GM21423 (cell line): Measurements from ENCODE around the gene AMDHD2.

ENCODE experiments used
- ATAC-seq: cut with Tn5 transposase; IDR thresholded peaks from one replicate; pipeline ENCODE4 v1.9.1; 2021; ENCODE audit warnings: mild to moderate bottlenecking, moderate library complexity; ENCODE audit not compliant: unreplicated experiment

AMDHD2 gene

DNA sequence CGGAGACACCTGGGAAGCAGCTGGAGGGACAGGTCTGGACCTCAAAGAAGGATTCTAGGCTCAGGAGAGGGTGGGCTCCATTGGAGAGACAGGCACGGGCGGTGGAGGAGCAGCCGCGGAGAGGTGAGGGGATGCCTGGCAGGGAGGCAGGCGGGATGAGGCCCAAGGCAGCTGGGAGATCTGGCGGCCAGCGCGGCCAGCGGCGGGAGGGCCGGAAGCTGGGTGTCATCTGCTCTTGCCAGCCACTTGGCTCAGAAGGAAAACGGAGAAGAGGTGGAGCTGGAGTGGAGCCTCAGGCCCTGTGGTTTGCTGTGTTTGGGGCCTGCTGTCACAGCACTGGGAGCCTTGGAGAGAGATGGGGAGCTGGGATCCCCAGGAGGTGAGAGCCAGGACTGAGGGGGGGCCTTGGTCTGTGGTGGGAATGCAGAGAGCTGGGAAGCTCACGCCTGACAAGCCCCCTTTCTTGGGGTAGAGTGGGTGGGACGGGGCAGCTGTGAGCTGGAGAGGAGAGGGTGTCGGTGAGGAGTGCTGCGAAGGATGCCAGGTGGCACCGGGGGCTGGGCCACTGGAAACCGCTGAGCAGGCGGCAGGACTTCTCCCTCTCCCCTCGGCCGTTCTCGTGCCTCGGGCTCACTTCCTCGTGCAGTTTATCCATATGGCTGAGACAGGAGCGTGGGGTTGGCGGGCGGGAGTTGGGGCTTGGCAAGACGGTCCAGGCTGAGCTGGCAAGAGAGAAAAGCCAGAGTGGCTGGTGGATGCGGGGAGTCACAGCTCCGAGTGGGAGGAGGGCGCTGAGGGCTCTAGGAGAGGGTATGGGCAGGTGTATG, 37.2 kb upstream of the AMDHD2 start:
- no peak for ATAC-seq

DNA sequence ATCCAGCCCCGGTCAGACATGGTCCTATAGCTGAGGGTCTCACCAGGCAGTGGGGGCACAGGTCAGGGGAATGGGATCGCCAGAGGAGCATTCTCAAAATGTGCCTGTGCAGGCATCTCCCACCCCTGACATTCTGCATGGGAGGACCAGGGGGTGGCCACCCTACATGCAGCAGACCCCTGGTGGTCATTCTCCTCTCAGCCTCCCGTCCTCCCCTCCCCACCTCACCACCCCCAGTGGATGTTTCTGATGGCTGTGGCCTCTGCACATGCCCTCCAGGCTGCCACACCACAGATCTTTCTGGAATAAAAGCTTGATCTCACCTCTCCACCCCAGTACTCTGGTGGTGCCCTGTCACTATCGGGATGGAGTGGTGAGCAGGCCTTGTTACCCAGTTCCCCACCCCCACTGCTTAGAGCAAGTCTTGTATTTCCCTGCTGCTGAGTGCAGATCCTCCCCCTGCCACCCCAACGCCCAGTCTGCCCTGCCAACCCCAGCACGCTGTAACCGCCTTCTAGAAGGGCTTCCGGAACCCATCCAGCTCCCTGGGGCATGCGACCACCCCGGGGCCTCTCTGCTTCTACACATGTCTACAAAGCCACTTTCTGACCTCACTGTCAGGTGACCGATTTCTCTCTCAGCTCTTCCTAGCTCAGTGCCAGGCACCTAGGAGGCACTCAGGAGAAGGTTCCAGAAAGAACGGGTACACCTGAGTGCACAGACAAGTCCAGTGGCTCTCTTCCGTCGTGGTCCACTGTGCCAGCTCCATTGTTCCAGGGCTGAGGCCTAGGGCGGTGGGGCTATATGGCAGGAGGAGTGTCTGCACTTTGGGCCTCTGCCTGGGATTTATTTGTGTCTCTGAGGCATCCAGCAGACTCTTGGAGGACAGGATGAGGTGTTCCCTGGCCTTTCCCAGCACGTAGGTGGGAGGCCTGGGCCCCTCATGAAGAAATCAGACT, 36.0 kb upstream of the AMDHD2 start:
- ATAC-seq, result no peak

DNA sequence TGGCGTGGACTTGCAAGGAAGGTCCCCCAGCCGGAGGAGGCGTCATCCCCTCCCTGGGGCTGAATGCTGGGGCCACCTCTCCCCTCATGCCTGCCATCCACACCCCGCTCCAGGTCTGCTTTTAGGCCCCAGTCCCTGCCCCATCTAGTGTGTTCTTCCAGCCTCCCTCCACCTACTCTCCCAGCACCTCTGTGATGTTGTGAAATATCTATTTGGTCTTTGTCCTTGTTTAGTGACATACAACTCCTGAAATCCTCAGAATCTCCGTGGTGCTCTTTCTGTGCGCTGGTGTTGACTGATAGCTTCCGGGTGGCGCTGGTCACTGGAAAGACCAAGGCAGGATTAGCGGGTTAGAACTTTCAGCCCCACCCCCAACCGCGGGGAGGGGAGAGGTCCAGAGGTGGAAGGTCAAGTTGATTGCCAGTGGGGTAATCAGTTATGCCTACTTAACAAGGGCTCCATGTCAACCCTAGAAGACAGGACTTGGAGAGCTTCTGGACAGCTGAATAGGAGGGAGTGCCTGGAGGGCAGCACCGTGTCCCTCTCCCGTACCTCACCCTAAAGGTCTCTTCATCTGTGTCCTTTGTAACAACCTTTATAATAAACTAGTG, 35.2 kb upstream of the AMDHD2 start:
- ATAC-seq, result no peak

DNA sequence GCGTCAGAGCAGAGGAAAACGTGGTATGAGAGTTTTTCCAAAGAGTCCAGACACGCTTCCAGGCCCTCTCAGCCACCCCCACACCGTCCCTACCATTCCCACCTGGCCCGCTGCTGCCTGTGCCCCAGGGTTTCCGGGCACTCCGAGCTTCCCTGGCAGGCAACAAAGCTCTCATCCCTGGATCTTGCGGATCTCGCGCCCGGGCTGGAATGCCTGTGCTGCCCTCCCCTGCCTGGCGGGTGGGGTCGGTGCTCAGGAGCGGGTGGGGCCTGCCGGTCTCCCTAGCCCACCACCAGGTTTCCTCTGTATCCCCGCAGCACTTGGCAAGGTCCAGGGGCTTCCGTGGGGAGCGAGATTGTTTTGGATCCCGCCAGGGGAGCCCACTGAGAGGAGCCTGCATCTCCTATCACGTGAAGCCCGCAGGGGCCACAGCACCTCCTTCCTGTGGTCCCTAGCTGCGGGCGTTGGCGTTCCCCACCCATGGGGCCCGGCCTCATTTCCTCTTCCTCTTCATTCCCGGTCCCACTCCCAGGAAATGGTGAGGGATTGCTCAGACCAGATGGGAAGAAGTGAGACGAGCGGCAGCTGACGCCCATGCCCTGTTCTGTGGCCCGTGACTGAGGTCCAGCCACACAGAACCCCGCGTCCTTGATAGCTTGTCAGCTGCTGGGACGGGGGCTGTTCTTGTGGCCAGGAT, 34.2 kb upstream of the AMDHD2 start:
- ATAC-seq, result no peak

DNA sequence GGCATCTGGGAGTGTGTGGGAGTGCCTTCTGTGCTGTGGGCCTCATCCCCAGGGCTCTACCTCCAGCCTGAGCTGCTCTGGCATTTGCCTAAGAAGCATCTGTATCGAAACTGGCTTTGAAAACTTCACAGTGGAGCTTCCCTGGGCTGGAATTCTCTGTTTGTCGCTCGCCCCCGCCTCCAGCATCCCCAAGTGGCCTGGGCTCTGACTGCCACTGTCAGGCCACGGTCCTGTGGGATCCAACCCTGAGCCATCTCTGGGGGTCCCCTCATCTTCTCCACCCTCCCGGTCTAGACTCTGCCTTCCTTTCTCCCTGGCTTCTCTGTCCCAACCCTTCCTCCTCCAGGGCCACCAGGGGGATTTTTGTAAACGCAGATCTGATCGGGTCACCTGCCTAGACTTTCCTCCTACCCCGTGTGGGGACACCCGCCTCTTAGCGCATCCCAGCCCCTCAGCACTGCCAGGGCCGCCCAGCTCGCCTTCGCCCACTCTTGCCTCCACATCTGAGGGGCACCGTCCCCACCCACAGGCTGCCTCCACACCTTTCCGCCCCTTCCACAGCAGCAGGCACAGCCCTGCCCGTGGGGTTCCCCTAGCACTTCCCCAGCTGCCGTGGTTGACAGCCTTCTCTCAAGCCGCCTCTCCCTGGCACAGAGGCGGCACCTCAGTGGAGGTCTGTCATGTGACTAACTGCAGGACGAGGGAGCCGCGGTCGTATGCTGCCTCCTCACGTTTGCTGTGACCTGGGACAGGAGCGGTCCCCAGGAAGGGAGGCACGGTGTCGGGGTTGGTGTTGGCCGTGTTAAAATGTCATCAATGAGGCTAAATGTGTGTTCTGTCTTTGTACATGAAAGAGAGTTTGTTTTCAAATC, 33.3 kb upstream of the AMDHD2 start:
- peak; percentile 72 for ATAC-seq

DNA sequence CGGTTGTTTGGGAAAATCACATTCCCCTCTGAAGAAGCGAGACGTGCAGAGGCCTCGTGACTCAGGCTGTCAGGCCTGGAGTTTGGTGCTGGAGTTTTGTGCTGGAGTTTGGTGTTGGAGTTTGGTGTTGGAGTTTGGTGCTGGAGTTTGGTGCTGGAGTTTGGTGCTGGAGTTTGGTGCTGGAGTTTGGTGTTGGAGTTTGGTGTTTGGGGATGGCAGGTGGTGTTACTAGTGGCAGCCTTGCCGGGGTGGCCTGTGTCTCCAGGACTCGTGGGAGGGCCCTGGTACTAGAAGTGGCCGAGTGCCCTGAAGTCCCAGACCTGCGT, 32.7 kb upstream of the AMDHD2 start:
- ATAC-seq, result no peak

DNA sequence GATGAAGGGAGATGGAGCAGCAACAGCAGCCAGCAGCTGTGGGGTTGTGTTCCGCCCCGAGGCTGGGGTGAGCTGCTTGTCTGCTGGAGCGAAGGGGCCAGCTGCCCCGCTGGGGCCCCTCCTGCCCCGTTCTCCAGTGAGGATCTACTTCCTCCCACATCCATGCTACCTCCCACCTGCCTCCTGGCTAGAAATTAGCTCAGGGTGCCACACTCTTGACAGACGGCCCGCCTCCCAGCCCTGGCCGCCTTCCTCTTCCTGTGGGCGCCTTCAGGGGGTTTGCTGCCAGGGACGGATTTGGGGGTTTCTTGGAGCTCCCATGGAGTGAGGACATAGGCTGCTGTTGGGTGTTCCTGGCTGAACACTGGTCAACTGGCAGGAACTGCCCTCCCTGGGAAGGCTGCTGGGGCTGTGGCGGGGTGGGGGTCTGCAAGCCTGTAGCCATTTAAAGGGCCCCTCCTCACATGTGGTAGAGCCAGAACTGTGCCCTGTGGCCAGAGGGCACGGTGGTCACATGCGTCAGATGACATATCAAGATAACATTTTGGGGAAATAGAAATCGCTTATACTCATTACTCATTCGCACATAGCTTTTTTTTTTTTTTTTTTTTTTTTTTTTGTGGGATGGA, 32.2 kb upstream of the AMDHD2 start:
- no peak for ATAC-seq

DNA sequence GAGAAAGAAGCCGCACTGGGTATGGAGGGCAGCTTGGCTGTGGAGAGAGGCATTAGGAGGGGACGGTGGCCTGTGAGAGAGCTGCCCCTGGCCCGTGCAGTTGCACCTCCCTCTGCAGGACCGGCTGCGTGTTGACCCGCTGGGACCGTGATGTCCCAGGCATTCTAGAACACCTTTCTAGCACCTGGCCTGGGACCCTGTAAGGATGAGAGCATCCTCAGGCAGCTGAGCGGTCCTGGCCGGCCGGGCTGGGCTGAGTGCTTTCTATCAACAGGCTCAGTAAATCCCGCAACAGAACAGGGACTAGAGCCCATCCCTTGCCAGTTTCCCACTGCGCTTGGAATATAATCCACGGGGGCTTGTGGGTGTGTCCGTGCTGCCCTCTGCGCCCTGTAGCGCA, 30.6 kb upstream of the AMDHD2 start:
- no peak for ATAC-seq

DNA sequence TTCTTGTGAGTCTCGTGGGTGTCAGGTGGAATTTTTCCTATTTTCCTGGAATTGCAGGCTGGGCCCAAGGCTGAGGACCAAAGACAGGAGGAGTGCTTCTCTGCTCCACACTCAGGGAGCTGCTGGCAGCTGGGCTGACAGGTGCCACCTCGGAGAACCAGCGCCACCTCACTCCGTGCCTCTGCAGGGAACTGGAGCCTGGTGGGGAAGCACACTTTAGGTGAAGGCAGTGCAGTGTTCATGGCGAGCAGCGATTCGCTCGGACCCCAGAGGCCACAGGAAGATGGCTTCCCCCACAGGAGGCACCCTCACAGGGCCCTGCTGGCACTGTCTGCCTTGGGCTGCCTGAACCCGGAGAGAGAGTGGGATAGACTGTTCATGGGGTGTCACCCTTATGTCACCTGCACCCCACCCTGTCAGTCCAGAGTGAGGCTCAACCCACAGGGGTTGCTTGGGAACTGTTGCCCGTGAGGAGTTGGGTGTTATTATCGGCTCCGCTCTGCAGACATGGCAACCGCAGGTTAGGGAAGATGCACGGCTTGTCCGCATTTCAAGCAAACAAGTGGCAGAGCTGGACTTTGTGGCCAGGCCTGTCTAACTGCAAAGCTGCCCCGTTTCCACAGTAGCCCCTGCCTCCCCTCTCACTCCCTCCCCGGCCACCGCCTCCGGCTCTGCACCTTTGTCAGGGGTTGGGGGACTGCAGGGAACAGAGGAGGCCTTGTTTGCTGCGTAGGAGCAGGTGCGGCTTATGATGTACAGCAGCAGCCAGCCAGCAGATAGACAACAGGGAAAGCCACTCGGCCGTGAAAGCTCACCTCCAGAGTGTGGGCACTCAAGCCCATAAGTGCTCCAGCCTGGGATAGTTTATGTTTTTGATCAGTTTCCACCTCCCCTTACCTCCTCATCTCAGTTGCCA, 29.7 kb upstream of the AMDHD2 start:
- no peak for ATAC-seq

DNA sequence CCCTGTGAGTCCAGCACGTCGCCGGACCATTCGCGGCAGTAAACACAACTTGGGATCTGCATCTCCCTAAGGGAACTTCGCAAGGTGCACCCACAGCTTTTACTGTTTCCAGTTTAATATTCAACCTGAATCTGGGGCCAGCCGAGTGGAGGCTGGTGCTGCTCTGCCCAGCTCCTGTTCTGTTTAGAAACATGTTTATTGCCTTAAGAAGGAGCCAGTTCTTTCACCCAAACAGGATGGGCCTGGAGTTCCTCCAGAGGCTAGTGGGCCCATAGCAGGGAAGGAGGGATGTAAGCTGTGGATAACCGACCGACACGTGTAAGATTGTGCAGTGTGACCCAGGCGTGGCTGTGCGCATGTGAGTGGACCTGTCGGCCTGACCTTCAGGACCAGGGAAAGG, 27.9 kb upstream of the AMDHD2 start:
- ATAC-seq, result no peak

DNA sequence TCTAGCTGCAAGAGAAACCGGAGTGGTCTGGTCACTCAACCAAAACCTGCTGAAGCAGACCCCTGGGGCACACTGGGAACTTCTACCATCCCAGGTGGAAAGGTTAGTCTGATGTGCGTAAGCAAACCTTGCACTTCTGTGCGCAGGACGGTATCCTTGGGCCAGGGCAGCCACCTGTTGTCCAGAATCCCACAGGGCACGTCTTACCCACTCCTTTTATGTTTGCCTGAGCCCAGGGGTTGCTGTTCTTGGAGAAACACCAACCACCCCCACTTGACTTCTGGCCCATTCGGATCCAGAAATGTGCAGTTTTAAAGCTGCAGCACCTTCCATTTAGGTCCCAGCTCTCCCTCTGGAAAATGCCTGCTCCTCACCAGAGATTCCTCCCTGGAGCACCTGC, 26.6 kb upstream of the AMDHD2 start:
- ATAC-seq, result no peak

DNA sequence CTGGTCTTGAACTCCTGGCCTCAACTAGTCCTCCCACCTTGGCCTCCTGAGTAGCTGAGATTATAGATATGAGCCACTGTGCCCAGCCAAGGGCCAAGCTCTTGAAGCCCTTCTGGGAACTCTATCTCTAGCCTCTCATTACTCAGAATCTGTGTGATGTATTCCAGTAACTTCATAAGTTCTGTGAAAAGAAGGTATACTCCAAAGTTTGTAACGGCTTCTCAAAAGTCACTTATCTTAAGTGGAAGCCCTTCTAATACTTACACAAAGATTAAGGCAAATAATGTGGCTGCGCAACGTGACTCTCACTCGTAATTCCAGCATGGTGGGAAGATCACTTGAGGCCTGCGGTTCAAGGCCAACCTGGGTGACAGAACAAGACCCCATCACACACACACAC, 25.6 kb upstream of the AMDHD2 start:
- no peak for ATAC-seq

DNA sequence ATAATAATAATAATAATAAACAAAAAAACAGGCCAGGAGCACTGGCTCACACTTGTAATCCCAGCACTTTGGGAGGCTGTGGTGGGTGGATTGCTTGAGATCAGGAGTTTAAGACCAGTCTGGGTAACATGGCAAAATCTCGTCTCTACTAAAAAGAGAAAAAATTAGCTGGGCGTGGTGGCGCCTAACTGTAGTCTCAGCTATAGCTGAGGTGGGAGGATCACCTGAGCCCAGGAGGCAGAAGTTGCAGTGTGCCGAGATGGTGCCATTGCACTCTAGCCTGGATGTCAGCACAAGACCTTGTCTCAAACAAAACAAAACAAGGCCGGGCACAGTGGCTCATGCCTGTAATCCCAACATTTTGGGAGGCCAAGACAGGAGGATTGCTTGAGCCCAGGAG, 25.1 kb upstream of the AMDHD2 start:
- no peak for ATAC-seq

DNA sequence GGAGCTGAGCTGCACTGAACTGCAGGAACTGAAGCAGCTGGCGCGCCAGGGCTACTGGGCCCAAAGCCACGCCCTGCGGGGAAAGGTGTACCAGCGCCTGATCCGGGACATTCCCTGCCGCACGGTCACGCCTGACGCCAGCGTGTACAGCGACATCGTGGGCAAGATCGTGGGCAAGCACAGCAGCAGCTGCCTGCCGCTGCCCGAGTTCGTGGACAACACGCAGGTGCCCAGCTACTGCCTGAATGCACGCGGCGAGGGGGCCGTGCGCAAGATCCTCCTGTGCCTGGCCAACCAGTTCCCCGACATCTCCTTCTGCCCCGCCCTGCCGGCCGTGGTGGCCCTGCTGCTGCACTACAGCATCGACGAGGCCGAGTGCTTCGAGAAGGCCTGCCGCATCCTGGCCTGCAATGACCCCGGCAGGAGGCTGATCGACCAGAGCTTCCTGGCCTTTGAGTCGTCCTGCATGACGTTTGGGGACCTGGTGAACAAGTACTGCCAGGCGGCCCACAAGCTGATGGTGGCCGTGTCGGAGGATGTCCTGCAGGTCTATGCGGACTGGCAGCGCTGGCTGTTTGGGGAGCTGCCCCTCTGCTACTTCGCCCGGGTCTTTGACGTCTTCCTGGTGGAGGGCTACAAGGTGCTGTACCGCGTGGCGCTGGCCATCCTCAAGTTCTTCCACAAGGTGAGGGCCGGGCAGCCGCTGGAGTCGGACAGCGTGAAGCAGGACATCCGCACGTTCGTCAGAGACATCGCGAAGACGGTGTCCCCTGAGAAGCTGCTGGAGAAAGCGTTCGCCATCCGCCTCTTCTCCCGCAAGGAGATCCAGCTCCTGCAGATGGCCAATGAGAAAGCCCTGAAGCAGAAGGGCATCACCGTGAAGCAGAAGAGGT, 23.7 kb upstream of the AMDHD2 start:
- no peak for ATAC-seq

DNA sequence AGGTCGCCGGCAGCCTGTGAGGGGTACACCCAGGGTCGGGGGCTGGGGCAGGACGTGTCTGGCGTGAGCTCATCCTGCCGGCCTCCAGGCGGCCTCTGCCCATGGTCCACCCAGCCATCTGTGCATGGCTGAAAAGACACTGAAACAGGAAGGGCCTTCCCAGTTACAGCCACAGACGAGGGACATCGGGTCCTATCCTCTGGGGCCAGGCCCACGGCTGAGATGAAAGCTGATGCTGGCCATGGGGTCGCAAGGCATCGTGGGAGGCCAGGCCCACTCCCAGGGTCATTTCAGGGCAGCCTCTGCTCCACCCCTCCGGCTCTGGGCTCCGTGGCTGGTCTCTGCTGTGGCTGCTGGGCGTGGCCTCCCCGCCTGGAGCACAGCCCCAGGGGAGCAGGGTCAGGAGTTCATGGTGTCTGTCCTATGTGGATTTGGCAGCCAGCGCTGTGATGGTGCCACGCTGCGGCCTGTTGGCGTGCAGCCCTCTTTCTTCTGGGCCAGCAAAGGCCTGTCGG, 23.0 kb upstream of the AMDHD2 start:
- ATAC-seq, result no peak

DNA sequence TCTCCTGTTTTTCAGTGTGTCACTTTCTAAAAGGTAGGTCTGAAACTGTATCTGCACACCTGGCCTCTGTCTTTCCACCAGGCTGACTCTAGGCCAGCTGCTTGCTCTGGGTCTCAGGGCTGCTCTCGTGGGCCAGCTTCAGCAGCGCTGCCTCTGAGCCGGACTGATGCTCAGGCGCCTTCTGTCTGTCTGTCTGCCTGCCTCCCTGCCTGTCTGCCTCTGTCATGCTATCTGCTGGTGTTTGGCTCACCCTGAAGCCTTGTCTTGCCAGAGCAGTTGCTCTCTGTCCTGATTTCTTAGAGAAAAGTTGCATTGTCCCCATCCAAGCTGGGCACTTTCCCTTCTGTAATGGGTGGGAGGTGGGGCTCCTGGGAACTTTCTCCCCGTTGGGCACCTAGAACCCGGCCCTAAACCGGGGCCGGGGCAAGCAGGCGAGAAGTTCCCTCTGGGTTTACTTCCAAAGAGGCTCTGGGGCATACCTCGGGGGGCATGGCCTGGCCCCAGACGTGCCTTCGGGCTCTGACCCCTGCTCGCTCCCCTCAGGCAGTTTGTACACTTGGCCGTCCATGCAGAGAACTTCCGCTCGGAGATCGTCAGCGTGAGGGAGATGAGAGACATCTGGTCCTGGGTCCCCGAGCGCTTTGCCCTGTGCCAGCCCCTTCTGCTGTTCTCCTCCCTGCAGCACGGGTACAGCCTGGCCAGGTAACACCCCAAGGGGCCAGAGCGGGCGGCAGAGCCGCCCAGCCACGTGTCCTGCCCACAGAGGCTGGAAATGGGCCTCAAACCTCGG, 22.3 kb upstream of the AMDHD2 start:
- no peak for ATAC-seq
